GM21576 (cell line): ENCODE measurements around the gene PRKCZ.

Experiments
- ATAC-seq: cut with Tn5 transposase; IDR thresholded peaks from one replicate; pipeline ENCODE4 v1.9.1; 2021; ENCODE audit warnings: mild to moderate bottlenecking, moderate library complexity; ENCODE audit not compliant: unreplicated experiment

PRKCZ gene

DNA sequence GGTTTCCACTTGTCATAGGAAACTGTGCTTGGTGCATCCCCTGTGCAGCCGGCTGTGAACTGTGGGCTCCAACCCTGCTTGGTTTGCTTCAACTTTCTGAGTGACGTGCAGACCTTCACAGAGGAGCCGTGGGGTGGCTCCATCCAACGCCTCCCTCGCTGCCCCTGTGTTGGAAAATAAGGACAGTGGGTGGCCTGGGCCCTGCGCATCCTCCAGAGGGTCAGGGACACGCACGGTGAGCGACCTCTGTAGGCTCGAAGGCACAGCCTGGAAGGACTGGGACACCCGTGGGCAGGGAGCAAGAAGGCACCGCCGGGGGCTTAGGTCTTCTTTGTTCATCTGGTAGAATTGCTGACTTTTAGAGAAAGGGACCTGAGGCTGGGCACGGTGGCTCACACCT lies 150.9 kb downstream of the PRKCZ start:
- no peak for ATAC-seq

DNA sequence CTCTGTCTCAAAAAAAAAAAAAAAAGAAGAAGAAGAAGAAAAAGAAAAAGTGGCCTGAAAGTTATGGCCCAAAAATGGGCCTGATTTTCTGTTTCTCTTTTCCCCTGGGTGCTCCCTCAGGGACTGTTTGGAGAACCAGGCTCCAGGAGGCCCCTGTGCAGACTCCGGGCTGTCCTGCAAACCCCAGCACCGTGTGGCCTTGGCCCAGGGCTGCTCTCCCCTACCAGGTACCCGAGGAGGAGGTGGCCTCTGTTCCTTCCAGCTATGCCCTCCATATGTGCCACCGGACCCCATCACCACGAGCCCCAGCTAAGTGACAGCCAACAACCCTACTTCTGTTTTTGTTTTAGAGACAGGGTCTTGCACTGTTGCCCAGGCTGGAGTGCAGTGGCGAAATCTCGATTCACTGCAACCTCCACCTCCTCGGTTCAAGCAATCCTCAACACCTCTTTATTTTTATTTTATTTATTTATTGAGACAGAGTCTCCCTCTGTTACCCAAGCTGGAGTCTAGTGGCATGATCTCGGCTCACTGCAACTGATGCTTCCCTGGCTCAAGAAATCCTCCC lies 151.9 kb downstream of the PRKCZ start:
- ATAC-seq = no peak

DNA sequence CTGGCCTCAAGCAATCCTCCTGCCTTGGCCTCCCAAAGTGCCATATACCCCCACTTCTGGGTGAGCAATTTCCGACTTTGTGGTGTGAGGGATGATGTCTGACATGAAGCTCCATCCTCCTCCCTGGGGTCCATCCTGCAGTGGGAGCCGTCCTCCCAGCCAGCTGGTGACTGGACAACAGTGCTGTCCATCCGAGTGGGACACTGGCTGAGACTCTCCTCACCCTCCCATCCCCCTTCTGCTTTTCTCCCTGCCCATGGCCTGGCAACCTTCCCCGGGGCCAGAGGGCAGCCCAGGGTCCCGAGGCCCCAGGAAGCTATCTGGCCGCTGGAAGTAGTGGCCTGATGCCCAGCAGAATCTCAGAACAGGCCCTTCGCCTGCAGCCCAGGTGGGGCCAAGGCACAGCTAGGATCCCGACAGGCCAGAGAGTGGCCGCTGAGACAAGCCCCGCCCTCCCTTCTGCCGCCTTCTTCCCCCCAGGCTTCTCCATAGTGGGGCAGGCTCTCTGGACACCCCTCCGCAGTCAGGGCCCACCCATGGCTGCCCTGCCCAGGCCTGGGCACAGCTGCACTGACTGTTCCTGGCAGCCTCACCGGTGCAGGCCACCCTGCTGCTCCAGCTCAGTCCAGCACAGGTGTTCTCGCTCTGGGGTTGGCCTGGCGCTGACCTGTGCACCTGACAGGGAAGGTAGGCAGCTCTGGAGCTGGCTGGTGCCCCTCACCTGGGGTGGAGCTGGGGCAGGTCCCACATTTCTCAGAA lies 152.8 kb downstream of the PRKCZ start:
- no peak for ATAC-seq

DNA sequence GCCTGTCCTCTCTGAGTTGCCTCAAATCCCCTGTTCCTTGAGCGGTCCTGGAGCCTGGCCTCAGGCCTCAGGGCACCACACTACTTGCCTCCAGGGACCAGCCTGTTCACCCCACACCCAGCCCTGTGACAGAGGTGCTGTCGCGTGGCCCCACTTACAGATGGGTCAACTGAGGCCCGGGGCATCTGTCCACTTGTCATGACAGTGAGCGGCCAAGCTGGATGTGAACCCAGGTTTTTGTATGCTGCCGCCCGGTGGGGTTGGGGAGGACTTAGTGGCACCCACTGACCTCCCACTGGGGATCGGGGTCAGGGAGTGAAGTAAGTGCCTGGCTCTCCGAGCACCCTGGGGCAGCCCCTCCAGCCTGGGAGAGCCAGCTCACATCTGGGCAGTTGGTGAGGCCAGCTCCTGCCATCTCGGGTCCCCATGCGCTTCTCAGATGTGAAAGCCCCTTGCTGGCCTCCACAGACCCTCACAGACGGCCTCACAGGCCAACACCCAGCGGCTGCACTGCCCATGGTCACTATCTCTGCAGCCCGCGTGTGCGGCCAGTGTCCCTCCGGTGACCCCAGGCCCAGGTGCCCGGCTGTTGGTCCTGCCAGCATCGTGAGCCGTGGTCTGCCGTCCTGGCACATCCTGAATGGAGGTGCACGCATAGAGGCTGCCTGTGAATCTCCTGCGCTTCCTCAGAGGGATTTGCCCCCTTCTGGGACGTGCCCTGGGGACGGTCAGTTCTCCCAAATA lies 153.6 kb downstream of the PRKCZ start:
- no peak for ATAC-seq

DNA sequence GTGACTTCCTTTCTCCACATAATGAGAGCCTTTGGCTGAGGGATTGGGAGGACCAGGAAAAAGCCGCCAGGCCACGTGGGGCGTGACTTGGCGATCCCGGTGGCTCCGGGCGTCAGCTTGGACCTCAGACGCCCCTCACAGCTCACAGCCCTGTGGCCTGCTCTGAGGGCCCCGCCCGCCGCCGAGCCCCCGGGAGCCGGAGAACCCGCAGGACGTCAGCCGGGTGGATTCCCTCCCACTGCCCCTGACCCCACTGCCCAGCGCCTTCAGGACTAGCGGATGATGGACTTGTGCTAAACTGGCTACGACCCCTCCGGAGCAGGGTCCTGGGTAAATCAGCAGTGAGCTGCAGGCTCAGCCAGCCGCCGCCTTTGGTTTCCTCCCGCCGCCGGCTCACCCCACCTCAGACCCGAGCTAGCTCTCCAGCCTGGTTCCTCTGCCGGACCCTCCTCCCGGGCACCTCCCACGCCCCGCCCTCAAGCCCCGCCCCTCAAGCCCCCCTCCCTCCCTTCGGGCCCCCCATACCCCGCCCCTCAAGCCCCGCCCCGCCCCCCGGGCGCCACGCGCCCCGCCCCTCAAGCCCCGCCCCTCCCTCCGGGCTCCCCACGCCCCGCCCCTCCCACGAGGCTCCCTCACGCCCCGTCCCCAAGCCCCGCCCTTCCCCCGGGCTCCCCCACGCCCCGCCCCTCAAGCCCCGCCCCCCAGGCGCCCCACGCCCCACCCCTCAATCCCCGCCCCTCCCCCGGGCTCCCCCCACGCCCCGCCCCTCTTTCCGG lies 154.4 kb downstream of the PRKCZ start:
- ATAC-seq = peak; percentile 38

DNA sequence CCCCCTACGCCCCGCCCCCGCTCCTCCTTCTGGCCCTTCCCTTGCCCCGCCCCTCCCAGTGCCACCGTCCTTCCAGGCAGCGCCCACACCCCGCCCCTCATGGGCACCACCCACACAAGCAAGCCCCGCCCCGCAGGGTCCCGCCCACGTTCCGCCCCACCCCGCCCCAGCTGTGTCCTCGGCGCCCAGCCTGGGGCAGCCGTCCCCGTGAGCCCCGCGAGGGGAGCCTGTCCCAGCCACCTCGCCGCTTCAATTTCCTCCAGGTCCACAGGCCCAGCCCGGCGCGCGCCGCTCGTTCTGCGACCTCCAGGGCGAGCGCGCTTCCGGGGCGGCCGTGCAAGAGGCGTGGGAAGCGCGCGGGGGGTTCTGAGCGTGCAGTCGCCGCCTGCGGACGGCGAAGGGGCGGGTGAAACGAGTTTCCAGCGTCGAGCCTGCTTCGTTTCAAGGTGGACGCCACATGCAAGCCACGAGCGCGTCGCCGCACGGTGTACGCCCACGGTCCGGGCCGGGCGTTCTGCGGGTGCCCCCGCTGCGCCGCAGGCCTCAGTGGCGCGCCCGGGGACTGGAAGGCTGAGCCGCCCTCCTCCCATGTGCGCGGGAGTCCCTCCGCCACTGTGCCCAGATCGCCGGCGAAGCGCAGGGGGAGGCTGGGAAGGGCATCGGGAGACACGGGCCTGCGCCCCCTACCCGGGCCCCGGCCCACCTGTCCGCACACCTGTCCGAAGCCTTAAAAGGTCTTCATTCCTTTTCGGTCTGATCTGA lies 155.2 kb downstream of the PRKCZ start:
- ATAC-seq = peak; percentile 66

DNA sequence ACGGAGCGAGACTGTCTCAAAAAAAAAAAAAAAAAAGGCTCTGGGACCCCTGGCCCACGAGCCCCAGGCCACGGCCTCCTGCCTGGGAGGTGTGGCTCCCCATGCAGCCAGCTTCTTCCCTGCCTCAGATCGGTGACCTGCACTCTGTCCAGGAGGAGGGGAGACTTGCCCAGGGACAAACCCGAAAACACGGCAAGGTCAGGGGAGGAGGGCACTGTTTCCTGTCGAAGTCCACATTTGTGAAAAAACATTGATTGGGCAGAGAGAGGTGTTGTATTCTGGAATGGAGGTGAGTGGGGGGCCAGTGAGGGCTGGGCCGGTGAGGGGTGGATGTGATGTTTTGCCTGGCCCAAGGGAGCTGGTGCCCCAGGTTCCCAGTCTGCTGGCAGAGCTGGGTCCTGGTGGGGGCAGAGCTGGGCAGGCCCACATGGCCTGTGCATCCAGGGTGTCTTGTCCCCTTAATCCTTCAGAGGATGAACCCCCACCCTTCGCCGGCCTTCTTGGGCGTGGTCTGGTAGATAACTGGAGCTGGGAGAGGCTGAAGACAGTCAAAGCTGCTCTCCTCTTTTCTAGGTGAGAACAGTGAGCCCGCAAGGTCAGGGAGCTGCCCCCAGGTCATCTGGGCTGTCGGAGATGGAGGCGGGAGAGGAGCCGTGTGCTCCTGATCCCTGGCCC lies 156.7 kb downstream of the PRKCZ start:
- ATAC-seq = no peak

DNA sequence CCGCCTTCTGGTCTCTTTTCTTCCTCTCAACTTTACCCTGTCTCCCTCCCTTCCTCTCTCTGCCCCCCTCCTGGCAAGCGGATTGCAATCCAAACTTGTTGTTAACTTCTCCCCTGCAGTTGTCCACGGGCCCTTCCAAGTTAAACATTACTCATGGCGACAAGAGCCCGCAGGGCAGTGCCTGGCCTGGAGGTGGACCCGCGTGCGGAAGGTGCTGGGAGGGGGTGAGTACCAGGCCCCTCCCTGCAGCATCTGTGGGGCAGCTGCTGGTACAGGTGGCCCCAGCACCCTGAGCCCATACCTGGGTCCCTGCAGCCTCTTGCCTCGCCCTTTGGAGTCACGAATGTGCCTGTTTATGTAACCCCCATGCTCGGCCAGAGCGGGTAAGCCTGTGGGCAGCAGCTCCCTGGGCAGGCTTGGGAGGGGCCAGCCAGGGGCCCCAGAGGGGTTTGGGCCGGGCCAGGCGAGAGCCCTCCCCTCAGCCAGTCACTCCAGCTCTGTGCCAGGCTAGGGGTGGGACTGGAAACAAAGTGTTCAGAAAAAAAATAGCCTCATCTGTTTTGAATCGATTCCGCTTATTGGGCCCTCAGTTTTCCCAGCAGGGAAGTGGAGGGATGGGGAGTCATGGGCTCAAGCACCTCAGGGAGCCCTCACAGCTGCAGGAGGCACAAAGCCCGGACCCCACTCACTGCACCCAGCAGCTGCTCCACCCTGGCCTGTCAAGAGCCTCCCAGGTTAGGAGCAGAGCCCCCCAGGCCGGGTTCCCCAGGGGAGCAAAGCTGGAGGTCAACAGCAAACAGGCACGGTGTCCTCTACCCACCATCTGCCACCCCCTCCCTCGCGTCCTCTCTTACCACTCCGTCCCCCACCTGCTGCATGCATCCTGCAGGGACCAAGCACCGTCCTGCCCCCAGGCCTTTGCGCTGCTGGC lies 158.4 kb downstream of the PRKCZ start:
- ATAC-seq = no peak

DNA sequence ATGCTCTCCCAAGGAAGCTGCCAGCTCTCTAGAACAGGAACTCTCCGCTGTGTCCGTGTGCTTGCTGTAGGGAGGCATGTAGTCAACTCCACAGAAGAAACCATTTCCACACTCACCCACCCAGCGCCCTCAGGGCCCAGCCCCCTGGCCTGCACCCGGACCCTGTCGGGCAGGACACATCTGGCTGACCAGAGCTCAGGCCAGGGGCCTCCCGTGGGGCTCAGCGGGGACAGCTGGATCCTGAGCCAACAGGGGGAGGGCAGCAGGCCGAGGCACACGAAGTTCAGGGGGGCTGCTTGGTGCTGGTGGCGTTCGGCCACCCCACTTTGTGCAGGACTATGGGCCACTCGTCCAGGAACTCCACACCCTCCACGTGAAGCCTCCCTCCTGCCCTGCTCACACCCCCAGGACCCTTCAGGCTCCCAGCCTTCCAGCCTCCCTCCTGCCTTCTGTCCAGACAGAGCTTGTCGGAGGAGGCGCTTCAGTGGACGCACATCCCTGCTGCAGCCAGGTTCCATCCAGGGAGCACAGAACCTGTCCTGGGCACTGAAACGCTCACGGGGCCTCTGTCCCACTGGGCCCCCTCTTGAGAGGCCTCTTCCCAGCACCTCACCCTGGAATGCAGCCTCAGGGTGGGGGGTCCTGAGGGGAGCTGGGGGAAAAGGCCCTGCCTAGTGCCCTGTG lies 159.3 kb downstream of the PRKCZ start:
- no peak for ATAC-seq

DNA sequence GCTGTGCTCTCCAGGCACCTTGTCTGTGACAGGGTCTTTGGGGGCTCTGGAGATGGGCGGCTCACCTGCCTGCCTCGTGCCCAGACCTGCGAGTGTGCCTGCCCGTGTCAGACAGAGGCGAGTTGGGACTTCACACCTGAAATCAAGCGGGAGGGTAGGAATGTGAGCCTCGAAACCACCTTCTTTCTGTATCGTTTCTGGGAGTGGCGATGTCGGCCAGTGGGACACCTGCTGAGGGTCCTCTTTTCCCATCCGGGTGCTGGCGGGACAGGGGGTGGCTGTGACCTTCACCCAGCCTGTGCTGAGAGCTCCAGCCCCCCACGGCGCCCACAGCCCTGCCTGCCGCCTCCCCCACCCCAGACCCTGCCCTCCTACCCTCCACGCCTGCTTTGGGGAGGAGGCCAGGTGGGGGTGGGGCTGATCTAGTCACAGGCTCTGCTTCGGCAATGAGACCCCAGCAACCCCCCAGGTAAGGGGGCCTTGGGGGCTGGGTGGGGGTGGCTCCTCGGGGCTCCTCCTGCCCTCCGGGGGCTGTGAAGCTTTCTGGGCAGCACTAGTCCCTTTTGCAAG lies 160.0 kb downstream of the PRKCZ start:
- no peak for ATAC-seq

DNA sequence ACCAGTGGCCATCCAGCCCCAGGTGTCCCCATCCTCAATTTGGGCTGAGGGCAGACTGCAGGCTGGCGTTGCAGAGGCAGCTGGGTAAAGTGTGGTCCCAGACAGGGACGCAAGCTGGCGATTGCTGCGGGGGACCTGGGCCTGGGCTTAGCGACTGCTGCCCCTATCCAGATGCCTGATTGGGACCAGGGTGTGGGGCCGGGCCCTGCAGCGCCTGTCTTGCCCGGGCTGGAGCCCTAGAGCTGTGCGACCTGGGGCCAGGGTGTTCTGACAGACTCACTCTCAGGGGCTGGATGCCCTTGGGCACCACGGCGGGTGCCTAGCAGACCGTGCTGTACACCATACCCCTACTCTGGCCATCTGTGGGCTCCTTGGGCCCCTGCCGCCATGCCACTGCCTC lies 160.6 kb downstream of the PRKCZ start:
- ATAC-seq = no peak

DNA sequence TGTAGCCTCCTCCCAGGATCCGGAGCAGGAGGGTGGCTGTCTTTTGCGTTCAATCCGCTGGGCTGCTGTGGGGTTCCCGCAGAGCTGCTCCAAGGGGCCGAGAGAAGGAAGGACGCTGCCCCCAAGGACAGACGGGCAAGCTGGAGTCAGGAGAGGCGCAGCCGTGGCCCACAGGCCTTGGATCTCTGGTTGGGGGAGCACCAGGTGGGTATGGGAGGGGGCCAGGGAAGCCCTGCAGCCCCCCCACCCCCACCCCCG lies 162.0 kb downstream of the PRKCZ start:
- ATAC-seq = no peak

DNA sequence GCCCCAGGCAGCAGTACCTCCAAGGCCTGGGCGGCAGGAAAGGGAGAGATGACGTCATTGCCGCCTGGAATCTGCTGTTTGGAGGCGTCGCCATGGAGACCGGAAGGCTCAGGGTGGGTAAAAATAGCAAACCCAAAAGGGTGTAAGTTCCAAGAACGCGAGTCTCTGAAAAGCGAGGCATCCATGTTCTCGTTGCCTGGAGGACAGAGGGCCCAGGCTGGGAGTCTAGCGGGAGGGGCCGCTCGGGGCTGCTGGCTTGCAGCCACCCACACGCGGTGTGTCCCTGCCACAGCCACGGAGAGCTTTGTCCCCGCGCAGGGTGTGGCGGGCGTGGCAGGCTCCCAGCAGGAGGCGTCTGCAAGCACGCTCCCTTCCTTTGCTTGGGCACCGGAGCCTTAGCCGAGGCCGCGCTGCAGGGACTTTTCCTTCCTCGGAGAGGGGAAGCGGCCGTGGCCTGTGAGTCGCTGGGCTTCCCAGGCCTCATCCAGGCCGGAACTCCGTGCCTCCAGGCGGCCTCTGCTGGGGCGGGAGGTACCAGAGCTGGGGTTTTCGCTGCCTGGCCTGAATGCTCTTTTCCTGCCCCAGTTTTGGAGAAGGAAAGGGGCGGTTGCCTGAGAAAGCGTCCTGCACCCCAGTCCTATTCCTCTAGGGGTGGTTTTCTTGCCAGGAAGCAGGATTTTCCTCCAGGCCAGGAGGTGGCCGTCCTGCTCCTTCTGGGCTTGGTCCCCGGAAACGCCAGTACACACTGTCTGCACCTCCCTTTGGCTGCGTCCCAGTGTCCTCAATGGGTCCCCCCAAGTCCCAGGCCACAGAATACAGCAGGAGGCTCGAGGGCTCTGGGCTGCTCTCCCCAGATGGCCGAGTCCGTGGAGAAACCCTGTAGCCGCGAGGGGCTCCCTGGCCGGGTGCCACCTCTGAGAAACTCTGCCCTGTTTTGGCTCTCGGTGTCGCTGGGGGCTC lies 162.6 kb downstream of the PRKCZ start:
- no peak for ATAC-seq

DNA sequence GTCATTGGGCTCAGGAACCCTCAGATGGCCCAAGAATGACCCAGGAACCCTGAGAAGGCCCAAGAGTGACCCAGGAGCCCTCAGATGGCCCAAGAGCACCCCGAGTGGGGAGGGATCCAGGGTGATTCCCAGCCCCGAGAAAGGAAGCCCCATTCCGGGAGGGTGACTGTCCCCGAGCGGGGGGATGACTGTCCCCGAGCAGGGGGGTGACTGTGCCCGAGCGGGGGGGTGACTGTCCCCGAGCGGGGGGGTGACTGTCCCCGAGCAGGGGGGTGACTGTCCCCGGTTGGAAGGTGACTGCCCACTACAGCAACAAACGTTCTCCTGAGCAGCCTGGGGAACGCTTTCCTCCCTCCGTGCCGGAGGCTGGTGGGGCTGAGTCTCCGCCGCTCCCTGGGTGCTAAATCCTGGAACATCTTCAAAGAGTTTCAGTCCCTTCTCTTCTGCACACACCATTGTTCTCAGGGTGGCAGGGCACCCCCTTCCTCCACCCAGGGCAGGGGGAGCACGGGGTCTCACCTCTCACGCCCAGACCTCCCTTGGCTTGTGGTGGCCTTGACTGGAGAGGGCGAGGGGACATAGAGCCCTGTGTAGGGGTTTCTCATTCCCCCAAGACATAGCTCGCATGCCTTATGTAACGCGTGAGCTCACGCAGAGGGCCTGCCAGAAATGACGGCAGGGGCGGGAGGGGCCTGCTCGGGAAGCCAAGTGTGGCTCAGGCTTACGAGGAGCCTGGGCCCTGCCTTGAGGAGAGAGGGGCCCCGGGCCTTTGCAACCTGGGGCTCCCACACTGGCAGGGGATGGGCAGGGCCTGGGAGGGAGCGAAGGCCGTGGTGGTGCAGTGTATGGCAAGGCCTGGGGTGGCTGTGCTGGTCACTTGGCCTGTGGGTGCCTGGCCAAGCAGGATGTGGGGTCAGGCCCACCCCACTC lies 163.6 kb downstream of the PRKCZ start:
- ATAC-seq = no peak

DNA sequence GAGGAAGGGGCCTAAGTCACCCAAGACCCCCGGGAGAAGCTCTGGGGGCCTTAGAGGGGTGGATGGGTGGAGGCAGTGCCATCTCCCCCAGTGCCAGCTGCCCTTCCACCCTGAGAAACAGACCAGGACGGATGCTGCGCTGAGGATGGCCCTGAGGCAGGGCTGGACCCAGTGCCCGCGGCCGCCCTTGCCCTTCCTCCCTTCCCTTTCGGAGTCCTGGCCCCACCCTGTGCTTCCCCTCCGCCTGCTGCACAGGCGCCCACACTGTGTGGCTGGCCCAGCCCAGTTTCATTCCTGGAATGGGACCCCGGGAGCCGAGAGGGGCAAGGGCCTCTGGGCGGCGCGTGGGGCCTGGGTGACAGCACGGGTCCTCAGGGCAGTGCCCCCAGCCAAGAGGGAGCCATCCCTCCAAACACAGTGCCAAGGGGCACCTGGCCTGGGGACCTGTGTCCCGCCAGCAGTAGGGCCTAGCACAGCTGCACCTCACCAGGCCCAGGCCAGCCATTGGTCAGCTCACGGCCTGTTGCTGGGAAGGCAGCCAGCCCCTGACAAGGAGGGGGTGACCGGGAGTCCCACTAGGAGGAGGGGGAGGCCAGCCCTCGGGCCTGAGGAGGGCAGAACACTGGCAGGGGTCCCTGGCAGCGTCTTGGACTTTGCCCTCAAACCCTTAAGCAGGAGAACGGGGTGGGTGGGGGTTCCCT lies 164.5 kb downstream of the PRKCZ start:
- no peak for ATAC-seq

DNA sequence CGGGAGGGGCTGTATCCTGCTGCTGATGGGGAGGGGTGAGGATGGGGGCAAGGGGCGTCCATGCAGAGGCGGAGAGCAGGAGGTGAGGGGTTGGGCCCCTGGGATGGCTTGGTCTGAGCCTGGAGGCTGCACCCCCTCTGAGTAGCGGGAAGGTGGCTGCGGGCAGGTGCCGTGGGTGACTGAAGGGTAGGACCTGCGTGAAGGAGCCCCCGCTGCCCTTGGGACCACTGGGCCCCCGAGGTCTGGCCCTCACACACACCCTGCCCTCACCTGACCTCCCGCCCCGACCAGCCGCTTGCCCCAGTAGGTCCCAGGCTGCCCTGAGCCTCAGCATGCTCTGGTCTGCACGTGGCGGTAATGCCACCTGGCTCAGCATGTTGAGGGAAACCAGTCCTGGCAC lies 165.1 kb downstream of the PRKCZ start:
- ATAC-seq = no peak
